Activated T-cell treated with anti-CD3 and anti-CD28 coated beads for 4 hours (primary cell): Measurements from ENCODE around the gene DNASE1L3.

ENCODE experiments used
- DNase-seq: peaks from one replicate; pipeline ENCODE4 v3.0.0-alpha.2; 2020

The DNASE1L3 gene

DNA sequence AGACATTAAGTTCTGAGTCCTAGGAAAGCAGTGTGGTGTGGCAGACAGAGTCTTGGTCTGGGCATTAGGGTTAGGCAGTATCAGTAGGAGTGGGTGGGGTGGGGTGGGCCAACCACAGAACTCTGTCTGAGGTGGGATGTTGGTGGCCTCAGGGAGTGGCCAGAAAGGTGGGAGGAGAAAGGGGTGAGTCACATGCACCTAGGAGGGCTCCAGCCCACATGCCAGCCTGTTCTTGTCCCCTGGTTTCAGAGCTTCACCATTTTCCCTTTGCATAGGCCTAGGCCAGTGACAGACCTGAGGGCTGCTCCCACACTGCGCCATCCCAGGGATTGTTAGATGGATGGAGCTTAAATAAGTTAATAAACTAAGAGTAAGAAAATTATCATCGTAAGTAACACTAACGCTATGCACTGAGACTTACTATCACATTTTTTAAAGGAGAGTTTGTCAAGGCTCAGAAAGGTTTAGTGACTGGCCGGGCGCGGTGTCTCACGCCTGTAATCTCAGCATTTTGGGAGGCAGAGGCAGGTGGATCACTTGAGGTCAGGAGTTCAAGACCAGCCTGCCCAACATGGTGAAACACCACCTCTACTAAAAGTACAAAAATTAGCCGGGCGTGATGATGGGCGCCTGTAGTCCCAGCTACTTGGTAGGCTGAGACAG, 33.8 kb downstream of the DNASE1L3 start:
- no peak for DNase-seq

DNA sequence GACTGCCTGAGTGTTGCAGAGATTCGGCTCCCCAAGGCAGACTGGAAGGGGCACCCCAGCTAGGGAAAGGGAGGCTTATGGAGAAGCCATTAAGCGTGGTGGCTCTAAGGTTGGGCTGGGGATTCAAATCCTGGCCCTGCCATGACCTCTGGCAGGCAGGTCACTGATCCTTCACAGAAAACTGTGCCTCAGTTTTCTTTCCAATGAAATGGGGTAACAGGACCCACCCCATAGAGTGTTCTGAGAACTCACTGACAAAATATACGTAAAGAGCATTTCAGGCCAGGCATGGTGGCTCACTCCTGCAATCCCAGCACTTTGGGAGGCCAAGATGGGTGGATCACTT, 34.6 kb downstream of the DNASE1L3 start:
- DNase-seq, result no peak

DNA sequence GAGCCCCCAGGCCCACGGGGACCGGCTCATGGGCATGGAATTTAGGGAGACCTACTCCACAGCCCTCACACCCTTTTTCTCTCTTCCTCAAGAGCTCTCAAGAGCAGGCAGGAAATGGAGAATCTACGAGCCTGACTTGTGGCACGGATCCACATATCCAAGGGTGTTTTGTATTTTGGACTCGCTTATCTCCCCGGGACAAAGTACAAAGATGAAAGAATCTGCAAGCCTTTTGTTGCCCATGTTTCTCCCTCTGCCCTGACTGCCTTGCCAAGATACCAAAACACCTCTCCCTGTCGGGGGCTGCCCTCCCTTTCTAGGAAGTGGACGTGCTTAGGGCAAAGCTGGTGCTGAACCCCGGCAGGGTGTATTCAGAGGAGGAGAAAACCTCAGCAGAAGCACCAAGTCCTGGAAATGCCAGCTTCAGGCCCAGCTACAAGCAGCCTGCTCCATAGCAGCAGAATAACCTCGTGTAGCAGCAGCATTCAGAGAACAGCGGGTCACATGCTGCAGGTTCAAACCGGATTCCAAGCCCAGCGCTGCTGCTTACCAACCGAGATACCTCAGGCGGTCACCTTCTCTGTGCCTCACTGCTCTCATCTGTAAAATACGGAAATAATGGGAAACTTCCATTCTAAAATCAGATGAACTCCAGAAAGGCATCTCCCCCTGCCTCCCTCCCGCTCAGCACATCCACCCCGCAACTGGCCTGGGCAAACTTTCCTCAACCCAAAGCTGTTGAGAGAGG, 35.2 kb downstream of the DNASE1L3 start:
- no peak for DNase-seq

DNA sequence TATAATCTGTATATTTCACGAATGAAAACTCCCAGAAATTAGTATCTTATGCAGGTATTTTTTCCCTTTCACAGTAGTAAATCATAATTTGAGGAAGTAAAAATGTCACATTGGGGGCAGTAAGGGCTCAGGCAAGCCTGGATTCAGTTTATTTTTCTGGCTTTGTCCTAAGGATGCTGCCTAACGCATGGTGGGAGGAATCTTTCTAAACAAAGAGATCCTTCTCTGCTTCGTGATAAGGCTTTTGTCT, 35.7 kb downstream of the DNASE1L3 start:
- DNase-seq, result no peak

DNA sequence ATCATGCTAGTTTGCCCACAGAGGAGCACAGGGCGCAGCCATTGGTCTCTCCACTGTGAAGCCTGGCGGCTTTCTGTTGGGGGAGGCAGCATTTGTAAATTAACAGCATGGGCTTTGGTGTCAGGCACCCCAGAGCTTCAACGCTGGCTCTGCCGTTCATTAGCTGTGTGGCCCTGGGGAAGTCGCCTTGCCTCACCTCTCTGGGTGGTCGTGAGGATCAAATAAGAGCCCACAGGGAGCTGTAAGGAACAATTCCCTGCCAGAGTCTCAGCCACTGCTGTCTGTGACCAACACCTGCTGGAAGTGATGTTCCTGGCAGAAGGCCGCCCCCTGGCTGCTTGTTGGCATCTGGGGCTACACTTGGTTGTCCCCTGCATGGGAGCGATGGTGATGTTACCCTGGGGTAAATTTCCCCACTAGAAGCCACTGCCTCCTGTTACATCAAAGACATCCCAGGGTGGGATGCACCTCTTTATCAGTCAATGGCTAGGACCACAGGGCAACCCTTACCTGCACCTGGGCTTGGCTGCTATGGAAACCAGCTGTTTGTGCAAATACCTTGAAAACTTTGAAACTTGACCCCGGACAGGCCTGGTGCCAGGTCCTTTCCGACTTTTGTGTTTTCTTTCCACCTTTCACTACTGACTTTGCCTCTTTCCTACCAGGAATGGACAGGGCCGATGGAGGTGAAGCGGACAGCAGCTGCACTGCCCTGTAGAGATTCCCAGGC, 36.9 kb downstream of the DNASE1L3 start:
- DNase-seq, result no peak

DNA sequence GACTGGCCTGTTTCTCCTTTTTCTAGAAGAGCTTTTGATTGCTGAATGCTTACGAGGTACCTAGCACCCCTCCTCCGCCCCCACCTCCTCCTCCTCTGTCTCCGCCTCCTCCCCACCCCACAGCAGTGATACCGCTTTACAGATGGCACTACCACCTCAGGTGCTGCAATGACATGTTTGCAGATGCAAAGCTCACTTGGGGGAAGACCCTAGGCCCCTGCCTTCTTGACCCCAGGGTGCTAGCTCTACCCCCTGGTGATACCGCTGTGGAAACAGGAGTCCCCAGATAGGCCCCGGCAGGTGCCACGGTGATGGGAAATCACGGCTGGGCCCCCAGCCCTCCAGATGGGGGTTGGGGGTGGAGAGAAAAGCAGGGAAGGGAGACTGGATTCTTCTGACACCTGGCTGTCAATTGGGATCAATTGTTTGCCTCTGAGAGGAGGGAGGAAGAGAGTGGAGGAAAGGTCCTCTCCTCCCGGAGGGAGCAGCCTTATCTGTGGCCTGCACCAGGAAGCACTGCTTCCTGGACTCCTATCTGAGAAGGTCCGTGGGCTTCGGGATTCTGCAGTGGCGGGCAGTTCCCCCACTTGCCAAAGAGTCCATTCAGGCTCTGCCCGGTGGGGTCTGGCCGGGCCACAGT, 37.6 kb downstream of the DNASE1L3 start:
- DNase-seq, result no peak

GRCh38 chr3:58171126-58171525, 39.6 kb downstream of the DNASE1L3 start:
- no peak for DNase-seq

GRCh38 chr3:58170376-58170775, 40.4 kb downstream of the DNASE1L3 start:
- DNase-seq, result no peak

DNA sequence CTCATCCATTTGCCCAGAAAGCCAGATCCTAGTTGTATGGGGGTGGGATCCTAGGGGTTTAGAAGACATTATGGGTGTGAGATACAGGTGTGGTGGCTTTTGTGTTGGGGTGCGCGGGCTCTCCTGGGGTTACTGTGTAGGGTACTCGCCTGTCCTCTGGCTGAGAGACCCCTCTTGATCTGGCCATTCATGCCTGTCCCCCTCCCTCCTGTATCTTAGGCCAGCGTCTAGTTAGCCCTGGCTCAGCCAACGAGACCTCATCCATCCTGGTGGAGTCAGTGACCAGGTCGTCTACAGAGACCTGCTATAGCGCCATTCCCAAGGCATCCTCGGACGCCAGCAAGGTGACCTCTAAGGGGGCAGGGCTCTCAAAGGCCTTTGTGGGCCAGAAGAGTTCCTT, 41.4 kb downstream of the DNASE1L3 start:
- no peak for DNase-seq

GRCh38 chr3:58168498-58168897, 42.3 kb downstream of the DNASE1L3 start:
- no peak for DNase-seq

DNA sequence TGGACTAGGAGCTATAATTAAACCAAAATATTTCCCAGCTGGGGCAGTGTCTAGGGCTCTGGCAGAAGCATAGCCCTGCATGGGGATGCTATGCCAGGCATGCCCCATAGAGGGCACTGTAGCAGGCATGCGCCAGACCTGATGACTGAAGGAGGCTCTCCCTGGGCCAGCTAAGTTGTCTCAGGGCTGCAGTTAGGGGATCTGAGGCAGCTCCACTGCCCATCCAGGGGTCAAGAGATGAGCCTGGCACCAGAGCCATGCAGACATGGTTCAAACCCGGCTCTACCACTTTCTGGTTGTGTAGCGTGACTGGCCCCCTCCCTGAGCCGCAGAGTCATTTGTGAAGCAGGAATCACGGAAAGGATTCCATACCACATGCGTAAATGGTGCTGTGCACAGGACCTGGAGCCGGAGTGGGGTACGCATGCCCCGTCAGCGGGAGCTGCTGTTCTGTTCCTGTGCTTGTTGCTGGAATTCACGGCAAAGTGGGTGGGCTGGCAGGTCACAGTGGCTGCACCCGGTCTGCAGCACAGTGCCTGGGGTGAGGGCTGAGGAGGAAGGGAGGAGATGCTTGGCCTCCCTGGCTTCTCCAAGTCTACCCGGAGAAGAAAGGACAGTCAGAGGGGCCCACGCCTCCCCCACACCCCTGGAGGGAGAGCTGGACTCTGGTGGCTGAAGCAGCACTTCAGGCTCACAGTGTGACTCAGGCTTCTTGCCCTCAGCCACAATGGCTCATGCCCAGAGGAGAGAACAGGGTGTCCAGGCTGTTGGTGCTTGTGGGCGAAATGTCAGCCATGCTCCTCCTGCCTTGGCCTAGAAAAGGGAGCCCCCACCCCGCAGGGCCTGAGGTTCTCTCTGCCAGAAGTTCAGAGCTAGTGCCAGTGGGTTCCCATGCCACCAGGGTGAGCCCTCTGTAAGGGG, 43.1 kb downstream of the DNASE1L3 start:
- DNase-seq, result peak; percentile 42

DNA sequence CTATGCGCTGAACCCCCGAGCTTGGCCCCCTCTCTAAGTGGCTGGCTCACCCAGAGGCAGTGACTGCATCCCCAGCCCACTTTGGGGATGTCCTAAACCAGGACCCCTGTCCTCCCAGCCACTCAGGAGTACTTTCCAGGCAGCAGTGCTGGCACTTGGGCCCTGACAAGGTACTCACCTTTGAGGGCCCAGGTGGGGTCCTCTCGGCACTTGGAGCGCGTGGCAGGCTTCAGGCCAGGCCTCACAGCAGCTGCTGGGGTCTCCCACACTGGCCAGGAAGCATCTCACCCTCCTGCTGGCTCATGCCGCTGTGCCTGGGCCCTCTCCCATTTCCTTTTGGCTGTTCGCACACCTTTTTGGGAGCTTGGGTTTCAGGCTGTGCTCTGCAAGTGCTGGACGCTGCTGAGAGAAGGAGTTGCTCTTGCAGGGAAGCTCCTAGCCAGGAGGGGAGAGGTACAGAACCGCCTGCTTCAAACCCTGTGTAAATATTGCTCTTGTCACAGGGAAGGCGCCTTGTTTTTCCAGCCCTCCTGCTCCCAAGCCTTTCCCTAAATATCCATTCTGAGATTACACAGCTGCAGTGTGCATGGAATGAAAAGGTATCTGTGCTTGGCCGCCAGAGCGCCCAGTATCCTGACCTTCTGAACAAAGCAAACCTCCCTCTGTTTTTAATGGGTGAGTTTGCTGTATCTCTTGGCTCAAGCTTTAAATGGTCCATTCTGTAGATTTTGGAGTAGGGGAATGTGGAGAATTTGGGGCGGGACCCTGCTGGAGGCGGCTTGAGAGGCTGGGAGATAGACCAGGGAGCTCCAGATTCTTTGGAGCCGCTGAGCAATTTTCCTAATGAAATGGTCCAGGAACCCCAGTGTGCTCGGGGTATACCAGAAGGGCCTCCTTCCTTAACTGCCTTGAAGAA, 45.6 kb downstream of the DNASE1L3 start:
- DNase-seq, result no peak

DNA sequence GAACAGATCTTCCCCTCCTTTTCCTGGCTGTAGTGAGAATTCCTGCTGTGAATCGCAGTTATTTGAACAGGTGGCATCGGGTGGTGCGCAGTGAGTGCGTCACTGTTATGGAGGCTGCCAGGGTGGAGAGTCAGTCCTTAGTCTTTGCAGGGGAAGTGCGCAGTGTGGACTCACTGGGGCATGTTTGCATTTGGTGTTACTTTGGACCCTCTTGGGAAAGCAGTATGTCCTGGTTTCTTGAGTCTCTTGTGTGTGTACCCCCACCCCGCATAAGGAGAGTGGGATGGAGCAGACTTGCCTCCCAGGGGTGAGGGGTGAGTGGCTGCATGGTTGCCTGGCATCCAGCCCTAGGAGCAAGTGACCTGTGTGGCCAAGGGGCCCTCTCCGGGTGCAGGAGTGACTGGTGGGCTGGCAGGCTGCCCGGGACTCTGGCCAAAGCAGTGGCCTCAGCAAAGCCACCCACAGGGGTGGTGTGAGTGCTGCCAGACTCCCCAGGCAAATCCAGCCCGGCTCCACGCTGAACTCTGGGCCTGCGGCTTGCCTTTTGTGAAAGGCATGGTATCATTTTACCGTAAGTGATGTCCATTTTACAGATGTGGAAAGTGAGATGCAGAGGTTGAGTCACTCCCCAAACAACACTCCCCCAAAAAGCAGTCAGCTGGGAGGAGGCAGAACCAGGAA, 46.4 kb downstream of the DNASE1L3 start:
- DNase-seq, result no peak

GRCh38 chr3:58163234-58163633, 47.5 kb downstream of the DNASE1L3 start:
- no peak for DNase-seq

DNA sequence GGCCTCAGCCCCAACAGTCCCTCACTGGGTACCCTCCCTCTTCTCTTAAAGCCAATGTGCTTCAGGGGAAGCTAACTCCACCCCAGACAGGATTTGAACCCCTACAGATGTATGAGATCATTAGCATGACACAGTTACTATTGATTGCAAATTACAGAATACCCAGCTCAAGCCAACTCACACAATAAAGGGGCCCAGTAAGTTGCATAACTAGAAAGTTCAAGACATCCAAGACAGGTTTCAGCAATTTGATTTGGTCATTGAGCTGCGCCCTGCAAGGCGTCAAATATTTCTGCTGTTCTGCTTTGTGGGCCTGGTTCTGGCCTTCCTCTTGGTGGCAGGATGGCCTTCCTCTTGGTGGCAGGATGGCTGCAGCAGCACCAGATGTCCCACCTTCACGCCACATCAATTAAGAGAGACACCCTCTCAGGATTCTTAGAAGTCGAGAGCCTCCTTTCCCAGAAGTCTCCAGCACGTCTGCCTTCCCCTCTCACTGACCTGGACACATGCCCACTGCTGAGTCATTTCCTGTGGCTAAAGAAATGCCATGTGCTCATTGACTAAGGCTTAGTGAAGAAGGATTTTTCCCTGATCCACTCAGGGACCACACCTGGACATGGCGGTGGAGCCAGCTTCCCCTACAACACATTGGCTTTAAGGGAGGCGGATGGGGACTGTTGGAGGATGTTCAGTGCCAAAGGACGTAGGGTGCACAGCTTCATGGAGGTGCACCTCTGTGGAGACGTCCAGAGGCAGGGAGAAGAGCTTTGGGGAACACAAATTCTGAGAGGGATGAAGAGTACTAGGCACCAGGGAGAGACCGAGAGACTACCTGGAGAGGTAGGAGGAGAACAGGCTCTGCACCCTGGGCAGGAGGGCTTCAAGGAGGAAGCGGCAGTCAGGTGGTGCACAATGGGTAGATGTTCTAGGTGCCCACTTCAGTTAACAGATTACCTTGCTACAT, 49.1 kb downstream of the DNASE1L3 start:
- no peak for DNase-seq

GRCh38 chr3:58160399-58160798, 50.4 kb downstream of the DNASE1L3 start:
- DNase-seq, result no peak

DNA sequence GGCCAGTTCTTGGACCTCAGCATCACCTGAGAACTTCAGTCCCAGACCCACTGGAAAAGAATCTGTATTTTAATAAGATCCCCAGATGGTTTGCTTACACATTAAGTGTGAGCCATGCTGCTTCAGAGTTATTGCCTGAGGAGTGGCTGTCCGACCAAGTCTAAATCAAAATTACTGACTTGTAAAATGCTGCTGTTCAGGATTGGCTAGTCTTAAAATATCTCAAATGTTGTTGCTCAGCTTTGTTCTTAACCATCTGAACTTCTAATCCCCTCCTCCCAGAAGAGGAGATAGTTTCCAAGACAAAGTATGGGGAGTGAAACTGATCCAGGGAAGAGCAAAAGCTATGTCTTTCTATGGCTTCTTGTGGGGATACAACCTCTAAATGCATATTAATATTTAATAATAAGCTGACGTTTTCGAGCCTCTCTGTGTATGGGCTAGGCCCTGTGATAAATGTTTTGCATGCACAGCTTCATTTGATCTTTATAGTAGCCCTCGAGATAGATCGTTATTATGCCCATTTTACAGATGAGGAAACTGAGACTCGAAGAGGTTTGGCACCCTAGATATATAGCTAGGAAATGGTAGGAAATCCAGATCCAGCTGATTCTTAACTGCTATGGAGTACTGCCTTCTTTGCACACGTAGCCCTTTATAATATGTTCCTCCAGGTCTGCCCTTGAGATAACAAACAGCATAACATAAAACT, 52.2 kb downstream of the DNASE1L3 start:
- DNase-seq, result no peak

- no peak for DNase-seq
These were observed 53.1 kb downstream of the DNASE1L3 start for GRCh38 chr3:58157700-58158099.

GRCh38 chr3:58155838-58156237, 54.9 kb downstream of the DNASE1L3 start:
- no peak for DNase-seq
